Esophagus squamous epithelium (tissue), 4 donors: ENCODE data around the gene DHX32.

ENCODE experiments used
- POLR2A ChIP-seq, 4 donors: fragments of 450-650 bp; IDR thresholded peaks; one replicate each; pipeline ENCODE4 v1.6.1; 2017; ENCODE audit warnings: antibody characterized with exemption in 4 of 4, mild to moderate bottlenecking in 4 of 4, moderate library complexity in 3 of 4
- TF ChIP-seq, protein P1 (sequence below), 6 experiments: fragments of 450-650 bp in 4 of 6; fragments of 200-600 bp in 2 of 6; sonication (generic) in 2 of 6; IDR thresholded peaks; one replicate each; pipeline ENCODE4 v1.5.1; 2016 to 2019; ENCODE audit warnings: antibody characterized with exemption in 6 of 6, mild to moderate bottlenecking in 4 of 6, moderate library complexity in 4 of 6

DNA sequence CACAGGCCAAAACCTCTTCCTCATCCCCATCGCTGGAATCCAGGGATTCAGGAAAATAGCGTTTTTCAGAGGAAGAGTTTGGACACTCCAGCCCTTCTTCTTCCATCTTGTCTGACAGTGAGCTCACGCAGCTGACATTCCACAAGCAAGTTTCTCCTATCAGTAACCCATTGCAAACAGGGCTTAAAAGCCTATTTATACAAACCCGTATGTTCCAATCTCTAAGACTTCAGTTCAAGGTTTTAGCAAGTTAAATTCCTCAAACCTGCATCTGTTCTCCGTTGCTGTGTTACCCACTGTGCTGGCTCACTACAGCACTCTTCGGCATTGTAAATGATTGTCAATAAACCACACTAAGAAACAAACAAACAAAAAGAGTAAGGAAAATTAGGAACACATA, 373 bp downstream of the DHX32 start:
- TF ChIP-seq, protein P1, sequence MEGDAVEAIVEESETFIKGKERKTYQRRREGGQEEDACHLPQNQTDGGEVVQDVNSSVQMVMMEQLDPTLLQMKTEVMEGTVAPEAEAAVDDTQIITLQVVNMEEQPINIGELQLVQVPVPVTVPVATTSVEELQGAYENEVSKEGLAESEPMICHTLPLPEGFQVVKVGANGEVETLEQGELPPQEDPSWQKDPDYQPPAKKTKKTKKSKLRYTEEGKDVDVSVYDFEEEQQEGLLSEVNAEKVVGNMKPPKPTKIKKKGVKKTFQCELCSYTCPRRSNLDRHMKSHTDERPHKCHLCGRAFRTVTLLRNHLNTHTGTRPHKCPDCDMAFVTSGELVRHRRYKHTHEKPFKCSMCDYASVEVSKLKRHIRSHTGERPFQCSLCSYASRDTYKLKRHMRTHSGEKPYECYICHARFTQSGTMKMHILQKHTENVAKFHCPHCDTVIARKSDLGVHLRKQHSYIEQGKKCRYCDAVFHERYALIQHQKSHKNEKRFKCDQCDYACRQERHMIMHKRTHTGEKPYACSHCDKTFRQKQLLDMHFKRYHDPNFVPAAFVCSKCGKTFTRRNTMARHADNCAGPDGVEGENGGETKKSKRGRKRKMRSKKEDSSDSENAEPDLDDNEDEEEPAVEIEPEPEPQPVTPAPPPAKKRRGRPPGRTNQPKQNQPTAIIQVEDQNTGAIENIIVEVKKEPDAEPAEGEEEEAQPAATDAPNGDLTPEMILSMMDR (IDR thresholded peaks at IDR 0.05): no peak
- no peak for TF ChIP-seq POLR2A (IDR thresholded peaks at IDR 0.05)
